WTC11 (cell line): ENCODE results near the gene MOXD1.

Experiments used
- GTF2I ChIP-seq: fragments of 250-450 bp; sonication (Bioruptor Pico); conservative IDR thresholded peaks from 2 replicates; pipeline ENCODE4 v1.4.0; 2021; ENCODE audit warnings: mild to moderate bottlenecking
- TF ChIP-seq, protein P1 (sequence below): fragments of 250-450 bp; sonication (Bioruptor Pico); IDR thresholded peaks from 2 replicates; pipeline ENCODE4 v1.9.0; 2021; ENCODE audit warnings: mild to moderate bottlenecking, borderline replicate concordance

GRCh38 chr6:132423839-132424238 lies 22.6 kb upstream of the MOXD1 start:
- TF ChIP-seq GTF2I, result no peak
- TF ChIP-seq, protein P1, sequence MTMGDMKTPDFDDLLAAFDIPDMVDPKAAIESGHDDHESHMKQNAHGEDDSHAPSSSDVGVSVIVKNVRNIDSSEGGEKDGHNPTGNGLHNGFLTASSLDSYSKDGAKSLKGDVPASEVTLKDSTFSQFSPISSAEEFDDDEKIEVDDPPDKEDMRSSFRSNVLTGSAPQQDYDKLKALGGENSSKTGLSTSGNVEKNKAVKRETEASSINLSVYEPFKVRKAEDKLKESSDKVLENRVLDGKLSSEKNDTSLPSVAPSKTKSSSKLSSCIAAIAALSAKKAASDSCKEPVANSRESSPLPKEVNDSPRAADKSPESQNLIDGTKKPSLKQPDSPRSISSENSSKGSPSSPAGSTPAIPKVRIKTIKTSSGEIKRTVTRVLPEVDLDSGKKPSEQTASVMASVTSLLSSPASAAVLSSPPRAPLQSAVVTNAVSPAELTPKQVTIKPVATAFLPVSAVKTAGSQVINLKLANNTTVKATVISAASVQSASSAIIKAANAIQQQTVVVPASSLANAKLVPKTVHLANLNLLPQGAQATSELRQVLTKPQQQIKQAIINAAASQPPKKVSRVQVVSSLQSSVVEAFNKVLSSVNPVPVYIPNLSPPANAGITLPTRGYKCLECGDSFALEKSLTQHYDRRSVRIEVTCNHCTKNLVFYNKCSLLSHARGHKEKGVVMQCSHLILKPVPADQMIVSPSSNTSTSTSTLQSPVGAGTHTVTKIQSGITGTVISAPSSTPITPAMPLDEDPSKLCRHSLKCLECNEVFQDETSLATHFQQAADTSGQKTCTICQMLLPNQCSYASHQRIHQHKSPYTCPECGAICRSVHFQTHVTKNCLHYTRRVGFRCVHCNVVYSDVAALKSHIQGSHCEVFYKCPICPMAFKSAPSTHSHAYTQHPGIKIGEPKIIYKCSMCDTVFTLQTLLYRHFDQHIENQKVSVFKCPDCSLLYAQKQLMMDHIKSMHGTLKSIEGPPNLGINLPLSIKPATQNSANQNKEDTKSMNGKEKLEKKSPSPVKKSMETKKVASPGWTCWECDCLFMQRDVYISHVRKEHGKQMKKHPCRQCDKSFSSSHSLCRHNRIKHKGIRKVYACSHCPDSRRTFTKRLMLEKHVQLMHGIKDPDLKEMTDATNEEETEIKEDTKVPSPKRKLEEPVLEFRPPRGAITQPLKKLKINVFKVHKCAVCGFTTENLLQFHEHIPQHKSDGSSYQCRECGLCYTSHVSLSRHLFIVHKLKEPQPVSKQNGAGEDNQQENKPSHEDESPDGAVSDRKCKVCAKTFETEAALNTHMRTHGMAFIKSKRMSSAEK (CRISPR knock-in tag), result no peak
